ENCODE data around the gene KCNJ6. TPM values are rescaled to one million over a fixed set of nuclear protein-coding genes. Genes with fewer than 3 reads are reported as not detected.
A peak's percentile ranks its signal among the peaks of the same experiment; 100 is the strongest.

Gene KCNJ6
- total and polyA plus RNA-seq, 9 of the 15 experiments (the other 6 are each of a cell fraction or from before 2014, with no cell fraction given) = 0.06 to 0.21 (median 0.13) TPM; not detected in 1

- TF ChIP-seq MYNN (IDR thresholded peaks at IDR 0.05) = no peak
- no peak for TF ChIP-seq MYNN (CRISPR knock-in tag; IDR thresholded peaks at IDR 0.05)
- TF ChIP-seq POLR2H (tag; IDR thresholded peaks at IDR 0.05; ENCODE audit: low read depth) = peak; percentile 76
- TF ChIP-seq ZKSCAN1 (IDR thresholded peaks at IDR 0.05; ENCODE audit: low read depth, low read length) = no peak
- TF ChIP-seq ETV6 (IDR thresholded peaks at IDR 0.05; ENCODE audit: borderline replicate concordance in 1 of 2, low read depth in 2 of 2, low read length in 1 of 2) = no peak
- TF ChIP-seq ETV6 (CRISPR knock-in tag; IDR thresholded peaks at IDR 0.05; ENCODE audit: borderline replicate concordance) = peak; percentile 94
- no peak for TF ChIP-seq KAT2B (IDR thresholded peaks at IDR 0.05; ENCODE audit: low read depth, low read length)
- peak; percentile 86 for TF ChIP-seq GATAD2A (IDR thresholded peaks at IDR 0.05)
- TF ChIP-seq, protein P1, sequence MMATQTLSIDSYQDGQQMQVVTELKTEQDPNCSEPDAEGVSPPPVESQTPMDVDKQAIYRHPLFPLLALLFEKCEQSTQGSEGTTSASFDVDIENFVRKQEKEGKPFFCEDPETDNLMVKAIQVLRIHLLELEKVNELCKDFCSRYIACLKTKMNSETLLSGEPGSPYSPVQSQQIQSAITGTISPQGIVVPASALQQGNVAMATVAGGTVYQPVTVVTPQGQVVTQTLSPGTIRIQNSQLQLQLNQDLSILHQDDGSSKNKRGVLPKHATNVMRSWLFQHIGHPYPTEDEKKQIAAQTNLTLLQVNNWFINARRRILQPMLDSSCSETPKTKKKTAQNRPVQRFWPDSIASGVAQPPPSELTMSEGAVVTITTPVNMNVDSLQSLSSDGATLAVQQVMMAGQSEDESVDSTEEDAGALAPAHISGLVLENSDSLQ (IDR thresholded peaks at IDR 0.05) = peak; percentile 79
- TF ChIP-seq E2F3 (CRISPR knock-in tag; IDR thresholded peaks at IDR 0.05) = peak; percentile 5; the same call in 1 of the 2 replicates
- 0 out of 2 replicates have a peak, but pooled peaks have one; percentile 6 for TF ChIP-seq HBP1 (CRISPR knock-in tag; IDR thresholded peaks at IDR 0.05)
- TF ChIP-seq EHMT2 (IDR thresholded peaks at IDR 0.05) = no peak
- TF ChIP-seq ZC3H4 (CRISPR knock-in tag; IDR thresholded peaks at IDR 0.05; ENCODE audit: borderline replicate concordance) = no peak
- TF ChIP-seq ZNF431 (CRISPR knock-in tag; IDR thresholded peaks at IDR 0.05) = peak; percentile 56; the same call in 1 of the 2 replicates
- TF ChIP-seq CBX5 (IDR thresholded peaks at IDR 0.05; ENCODE audit: borderline replicate concordance, low read depth) = peak; percentile 45; the same call in 1 of the 2 replicates
- TF ChIP-seq RBM39 (optimal IDR thresholded peaks at IDR 0.05; ENCODE audit: low read depth, low read length) = no peak
- TF ChIP-seq ZNF696 (CRISPR knock-in tag; conservative IDR thresholded peaks at IDR 0.05) = no peak
- TF ChIP-seq ZZZ3 (IDR thresholded peaks at IDR 0.05) = no peak
- TF ChIP-seq, protein P2, sequence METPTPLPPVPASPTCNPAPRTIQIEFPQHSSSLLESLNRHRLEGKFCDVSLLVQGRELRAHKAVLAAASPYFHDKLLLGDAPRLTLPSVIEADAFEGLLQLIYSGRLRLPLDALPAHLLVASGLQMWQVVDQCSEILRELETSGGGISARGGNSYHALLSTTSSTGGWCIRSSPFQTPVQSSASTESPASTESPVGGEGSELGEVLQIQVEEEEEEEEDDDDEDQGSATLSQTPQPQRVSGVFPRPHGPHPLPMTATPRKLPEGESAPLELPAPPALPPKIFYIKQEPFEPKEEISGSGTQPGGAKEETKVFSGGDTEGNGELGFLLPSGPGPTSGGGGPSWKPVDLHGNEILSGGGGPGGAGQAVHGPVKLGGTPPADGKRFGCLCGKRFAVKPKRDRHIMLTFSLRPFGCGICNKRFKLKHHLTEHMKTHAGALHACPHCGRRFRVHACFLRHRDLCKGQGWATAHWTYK (CRISPR knock-in tag; IDR thresholded peaks at IDR 0.05) = peak; percentile 67; the same call in 1 of the 2 replicates
- TF ChIP-seq, protein P3, sequence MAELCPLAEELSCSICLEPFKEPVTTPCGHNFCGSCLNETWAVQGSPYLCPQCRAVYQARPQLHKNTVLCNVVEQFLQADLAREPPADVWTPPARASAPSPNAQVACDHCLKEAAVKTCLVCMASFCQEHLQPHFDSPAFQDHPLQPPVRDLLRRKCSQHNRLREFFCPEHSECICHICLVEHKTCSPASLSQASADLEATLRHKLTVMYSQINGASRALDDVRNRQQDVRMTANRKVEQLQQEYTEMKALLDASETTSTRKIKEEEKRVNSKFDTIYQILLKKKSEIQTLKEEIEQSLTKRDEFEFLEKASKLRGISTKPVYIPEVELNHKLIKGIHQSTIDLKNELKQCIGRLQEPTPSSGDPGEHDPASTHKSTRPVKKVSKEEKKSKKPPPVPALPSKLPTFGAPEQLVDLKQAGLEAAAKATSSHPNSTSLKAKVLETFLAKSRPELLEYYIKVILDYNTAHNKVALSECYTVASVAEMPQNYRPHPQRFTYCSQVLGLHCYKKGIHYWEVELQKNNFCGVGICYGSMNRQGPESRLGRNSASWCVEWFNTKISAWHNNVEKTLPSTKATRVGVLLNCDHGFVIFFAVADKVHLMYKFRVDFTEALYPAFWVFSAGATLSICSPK (IDR thresholded peaks at IDR 0.05; ENCODE audit: borderline replicate concordance) = no peak
- TF ChIP-seq, protein P4, sequence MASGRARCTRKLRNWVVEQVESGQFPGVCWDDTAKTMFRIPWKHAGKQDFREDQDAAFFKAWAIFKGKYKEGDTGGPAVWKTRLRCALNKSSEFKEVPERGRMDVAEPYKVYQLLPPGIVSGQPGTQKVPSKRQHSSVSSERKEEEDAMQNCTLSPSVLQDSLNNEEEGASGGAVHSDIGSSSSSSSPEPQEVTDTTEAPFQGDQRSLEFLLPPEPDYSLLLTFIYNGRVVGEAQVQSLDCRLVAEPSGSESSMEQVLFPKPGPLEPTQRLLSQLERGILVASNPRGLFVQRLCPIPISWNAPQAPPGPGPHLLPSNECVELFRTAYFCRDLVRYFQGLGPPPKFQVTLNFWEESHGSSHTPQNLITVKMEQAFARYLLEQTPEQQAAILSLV (tag; IDR thresholded peaks at IDR 0.05) = no peak
- peak; percentile 74; the same call in 1 of the 2 replicates for TF ChIP-seq FOXJ2 (tag; IDR thresholded peaks at IDR 0.05)
- TF ChIP-seq ZNF274 (IDR thresholded peaks at IDR 0.05; ENCODE audit: borderline replicate concordance, low read depth, low read length) = no peak; the same call in 1 of the 2 replicates
- no peak; the same call in 1 of the 2 replicates for TF ChIP-seq ZNF583 (CRISPR knock-in tag; IDR thresholded peaks at IDR 0.05)
These were observed 352.5 kb downstream of the KCNJ6 start (continued) for GRCh38 chr21:37563641-37564340.

All from K562 (cell line).